Effector memory CD8-positive, alpha-beta T cell (primary cell): ENCODE measurements around the gene SCMH1.
A peak's percentile ranks its signal among the peaks of the same experiment; 100 is the strongest.

ENCODE experiments used
- ATAC-seq: fragments of 150-1000 bp; cut with Tn5 transposase; replicated peaks from 2 replicates; pipeline ENCODE4 v1.10.0; 2021; ENCODE audit warnings: mild to moderate bottlenecking, moderate library complexity
- DNase-seq, 3 experiments: peaks; one replicate each; pipeline ENCODE4 v3.0.0; 2021
- H3K27ac Mint-ChIP-seq, 2 donors: one replicate each; pipeline ENCODE4 v1.8.0; 2022; ENCODE audit warnings: mild to moderate bottlenecking in 2 of 2, mixed read lengths in 2 of 2, moderate library complexity in 2 of 2
- H3K27me3 Mint-ChIP-seq, 2 donors: one replicate each; pipeline ENCODE4 v1.8.0; 2022; ENCODE audit warnings: mixed read lengths in 2 of 2
- H3K36me3 Mint-ChIP-seq: one replicate; pipeline ENCODE4 v1.8.0; 2022; ENCODE audit warnings: mild to moderate bottlenecking, moderate library complexity, mixed read lengths; ENCODE audit not compliant: insufficient read depth
- H3K4me1 Mint-ChIP-seq, 2 donors: one replicate each; pipeline ENCODE4 v1.8.0; 2022; ENCODE audit warnings: low read depth in 2 of 2, mixed read lengths in 2 of 2
- H3K4me3 Mint-ChIP-seq, 2 donors: one replicate each; pipeline ENCODE4 v1.8.0; 2022; ENCODE audit warnings: mild to moderate bottlenecking in 2 of 2, mixed read lengths in 2 of 2, moderate library complexity in 2 of 2
- H3K9me3 Mint-ChIP-seq, 2 donors: one replicate each; pipeline ENCODE4 v1.8.0; 2022; ENCODE audit warnings: mixed read lengths in 2 of 2

The SCMH1 gene

GRCh38 chr1:41030872-41031616 lies 211.1 kb downstream of the SCMH1 start:
- no peaks in the 10 kb centered on the region for H3K27me3 Mint-ChIP-seq
- H3K36me3 Mint-ChIP-seq, result peaks cover 9% of the 10 kb centered on the region
- H3K9me3 Mint-ChIP-seq, result no peaks in the 10 kb centered on the region
- no peak overlapping the region for H3K4me3 Mint-ChIP-seq
- no peak overlapping the region for H3K27ac Mint-ChIP-seq
- peaks cover 7% of the 10 kb centered on the region in 2 donors for H3K4me1 Mint-ChIP-seq
- DNase-seq, result no peak
- no peak for ATAC-seq

- Mint-ChIP-seq H3K4me1 (peaks cover 8 to 9% of the 10 kb centered on the region in 2 donors), H3K27me3 (no peaks in the 10 kb centered on the region), H3K4me3 (no peak overlapping the region), H3K27ac (no peak overlapping the region), H3K36me3 (peaks cover 12% of the 10 kb centered on the region), H3K9me3 (no peaks in the 10 kb centered on the region)
- DNase-seq, result no peak
- ATAC-seq, result no peak
Observed at GRCh38 chr1:41028034-41028642, 214.0 kb downstream of the SCMH1 start.

- Mint-ChIP-seq H3K36me3 (peaks cover 17% of the 10 kb centered on the region), H3K4me3 (no peak overlapping the region), H3K27me3 (no peaks in the 10 kb centered on the region), H3K27ac (peak overlapping the region in 1 of 2 donors; percentile 77), H3K4me1 (peaks cover 9 to 11% of the 10 kb centered on the region in 2 donors), H3K9me3 (no peaks in the 10 kb centered on the region)
- DNase-seq (no peak), ATAC-seq (no peak)
Observed at GRCh38 chr1:41025979-41026819, 215.9 kb downstream of the SCMH1 start.

- Mint-ChIP-seq H3K4me1 (peaks cover 9 to 13% of the 10 kb centered on the region in 2 donors), H3K4me3 (no peak overlapping the region), H3K9me3 (no peaks in the 10 kb centered on the region), H3K27me3 (no peaks in the 10 kb centered on the region), H3K27ac (peak overlapping the region in 1 of 2 donors; percentile 69), H3K36me3 (peaks cover 21% of the 10 kb centered on the region)
- DNase-seq (no peak), ATAC-seq (no peak)
Observed at GRCh38 chr1:41024953-41025352, 217.2 kb downstream of the SCMH1 start.

GRCh38 chr1:41023279-41023990 lies 218.7 kb downstream of the SCMH1 start:
- H3K9me3 Mint-ChIP-seq, result no peaks in the 10 kb centered on the region
- H3K4me3 Mint-ChIP-seq, result no peak overlapping the region
- peaks cover 20% of the 10 kb centered on the region for H3K36me3 Mint-ChIP-seq
- peak overlapping the region in 1 of 2 donors; percentile 55 for H3K27ac Mint-ChIP-seq
- ATAC-seq, result no peak
- DNase-seq, result no peak
- H3K27me3 Mint-ChIP-seq, result no peaks in the 10 kb centered on the region
- H3K4me1 Mint-ChIP-seq, result peaks cover 9 to 13% of the 10 kb centered on the region in 2 donors

GRCh38 chr1:41022424-41022823 lies 219.7 kb downstream of the SCMH1 start:
- H3K9me3 Mint-ChIP-seq, result no peaks in the 10 kb centered on the region
- ATAC-seq (no peak), DNase-seq (no peak)
- peaks cover 9 to 13% of the 10 kb centered on the region in 2 donors for H3K4me1 Mint-ChIP-seq
- peak overlapping the region in 1 of 2 donors; percentile 34 for H3K27ac Mint-ChIP-seq
- no peaks in the 10 kb centered on the region for H3K27me3 Mint-ChIP-seq
- no peak overlapping the region for H3K4me3 Mint-ChIP-seq
- H3K36me3 Mint-ChIP-seq, result peaks cover 19% of the 10 kb centered on the region

- peaks cover 8 to 13% of the 10 kb centered on the region in 2 donors for H3K4me1 Mint-ChIP-seq
- peaks cover 16% of the 10 kb centered on the region for H3K36me3 Mint-ChIP-seq
- ATAC-seq (no peak), DNase-seq (no peak)
- no peak within 1 kb of the TSS for H3K4me3 Mint-ChIP-seq
- H3K27ac Mint-ChIP-seq, result peak within 1 kb of the TSS; percentile 71 to 85
- no peaks in the 10 kb centered on the region for H3K27me3 Mint-ChIP-seq
- H3K9me3 Mint-ChIP-seq, result no peaks in the 10 kb centered on the region
Observed at GRCh38 chr1:41021526-41022308, 220.4 kb downstream of the SCMH1 start, which contains the start of gene SLFNL1. SLFNL1 (minus strand) TSS chr1:41021725; CDS start chr1:41020660, 1,065 bp downstream.

- Mint-ChIP-seq H3K36me3 (peaks cover 26% of the 10 kb centered on the region), H3K4me3 (no peak overlapping the region), H3K27ac (peak overlapping the region; percentile 71 to 85), H3K27me3 (no peaks in the 10 kb centered on the region), H3K4me1 (peaks cover 0 to 5% of the 10 kb centered on the region in 2 donors), H3K9me3 (no peaks in the 10 kb centered on the region)
- DNase-seq (no peak), ATAC-seq (no peak)
Observed at GRCh38 chr1:41020654-41021053, 221.5 kb downstream of the SCMH1 start.

GRCh38 chr1:41020109-41020576 lies 222.0 kb downstream of the SCMH1 start:
- DNase-seq, result no peak
- Mint-ChIP-seq H3K36me3 (peaks cover 29% of the 10 kb centered on the region), H3K9me3 (no peaks in the 10 kb centered on the region), H3K4me1 (peaks cover 0 to 5% of the 10 kb centered on the region in 2 donors), H3K27ac (peak overlapping the region; percentile 71 to 85), H3K4me3 (no peak overlapping the region), H3K27me3 (no peaks in the 10 kb centered on the region)
- no peak for ATAC-seq

GRCh38 chr1:41019353-41019745 lies 222.8 kb downstream of the SCMH1 start:
- no peak for ATAC-seq
- Mint-ChIP-seq H3K4me1 (peaks cover 0 to 9% of the 10 kb centered on the region in 2 donors), H3K27me3 (no peaks in the 10 kb centered on the region), H3K4me3 (no peak overlapping the region), H3K27ac (peak overlapping the region; percentile 19 to 85), H3K9me3 (no peaks in the 10 kb centered on the region), H3K36me3 (peaks cover 29% of the 10 kb centered on the region)
- DNase-seq, result no peak

- peaks cover 6 to 9% of the 10 kb centered on the region in 2 donors for H3K4me1 Mint-ChIP-seq
- ATAC-seq (no peak), DNase-seq (no peak)
- H3K27me3 Mint-ChIP-seq, result no peaks in the 10 kb centered on the region
- no peaks in the 10 kb centered on the region for H3K9me3 Mint-ChIP-seq
- H3K4me3 Mint-ChIP-seq, result no peak overlapping the region
- peaks cover 29% of the 10 kb centered on the region for H3K36me3 Mint-ChIP-seq
- peak overlapping the region in 1 of 2 donors; percentile 85 for H3K27ac Mint-ChIP-seq
Observed at GRCh38 chr1:41018018-41018410, 224.1 kb downstream of the SCMH1 start.
